Common myeloid progenitor, CD34-positive (primary cell): ENCODE measurements around the gene SLC6A12.

ENCODE experiments used
- CTCF ChIA-PET: fragments of 350-600 bp; sonication (Branson Sonifier 250); formaldehyde crosslinking; loops from one replicate; lab custom pipeline; 2021; ENCODE audit warnings: antibody characterized with exemption; lab: Charles Lee
- POLR2A ChIA-PET: fragments of 350-600 bp; sonication (Branson Sonifier 250); formaldehyde crosslinking; loops from one replicate; lab custom pipeline; 2021; ENCODE audit warnings: antibody characterized with exemption; lab: Charles Lee
- DNase-seq, 3 donors: peaks; one replicate each; pipeline versions ENCODE4 v3.0.0 to v3.0.0-alpha.2; 2013
- H3K27ac ChIP-seq, 2 experiments: 1 replicate in 1 of 2; 2 replicates in 1 of 2; pipeline ENCODE4 v1.7.0; 2013; ENCODE audit warnings: inconsistent platforms in 2 of 2, low read length in 2 of 2, mild to moderate bottlenecking in 2 of 2, low read depth in 1 of 2, moderate library complexity in 1 of 2; ENCODE audit not compliant: severe bottlenecking in 2 of 2, insufficient read depth in 1 of 2, poor library complexity in 1 of 2
- H3K27me3 ChIP-seq, 5 experiments: replicated peaks in 2 of 5; 1 replicate in 3 of 5; 2 replicates in 2 of 5; pipeline versions ENCODE4 v1.6.1 to v1.7.0; 2013; ENCODE audit warnings: low read length in 4 of 5, mild to moderate bottlenecking in 2 of 5, moderate library complexity in 2 of 5, inconsistent platforms in 1 of 5; ENCODE audit not compliant: insufficient read depth in 5 of 5, control insufficient read depth in 4 of 5
- H3K36me3 ChIP-seq, 4 experiments: 1 replicate in 2 of 4; 2 replicates in 2 of 4; pipeline versions ENCODE4 v1.6.1 to v1.7.0; 2013; ENCODE audit warnings: low read length in 3 of 4, control low read depth in 1 of 4, mild to moderate bottlenecking in 1 of 4; ENCODE audit not compliant: control insufficient read depth in 4 of 4, insufficient read depth in 4 of 4
- H3K4me1 ChIP-seq, 4 experiments: 1 replicate in 3 of 4; 2 replicates in 1 of 4; pipeline versions ENCODE4 v1.6.1 to v1.7.1; 2013; ENCODE audit warnings: low read length in 3 of 4, mild to moderate bottlenecking in 3 of 4, control low read depth in 1 of 4, inconsistent platforms in 1 of 4, moderate library complexity in 1 of 4; ENCODE audit not compliant: control insufficient read depth in 4 of 4, insufficient read depth in 4 of 4; ENCODE audit errors: control extremely low read depth in 1 of 4
- H3K4me3 ChIP-seq, 7 experiments: 1 replicate in 4 of 7; 2 replicates in 3 of 7; pipeline versions ENCODE4 v1.5.1 to v1.7.0; 2013; ENCODE audit warnings: mild to moderate bottlenecking in 7 of 7, low read length in 6 of 7, moderate library complexity in 6 of 7, inconsistent platforms in 2 of 7, low read depth in 2 of 7, control low read depth in 1 of 7; ENCODE audit not compliant: insufficient read depth in 4 of 7, control insufficient read depth in 1 of 7; ENCODE audit errors: extremely low read depth in 1 of 7
- H3K9me3 ChIP-seq, 5 experiments: 1 replicate in 4 of 5; 2 replicates in 1 of 5; pipeline versions ENCODE4 v1.6.1 to v1.7.1; 2013; ENCODE audit warnings: low read length in 4 of 5, mild to moderate bottlenecking in 2 of 5, inconsistent platforms in 1 of 5, low read depth in 1 of 5, moderate library complexity in 1 of 5; ENCODE audit not compliant: control insufficient read depth in 4 of 5, insufficient read depth in 2 of 5; ENCODE audit errors: control extremely low read depth in 1 of 5
- WGBS: methylation state at CpG from one replicate; pipeline ENCODE4 v1.1.5; 2013; ENCODE audit not compliant: insufficient coverage; 5-methylcytosine and 5-hydroxymethylcytosine counted together

SLC6A12 gene

GRCh38 chr12:177980-178828, 35.8 kb downstream of the SLC6A12 start:
- no peaks in the 10 kb centered on the region for H3K9me3 ChIP-seq
- CTCF ChIA-PET = interaction anchor here (1.3 to 3.9 kb wide), 7 partner anchors 8 to 42 kb away, joined by 4 to 20 read pairs (median 9); no protein-coding TSS in a partner anchor
- no peaks in the 10 kb centered on the region for H3K27me3 ChIP-seq
- H3K4me3 ChIP-seq = no peak overlapping the region
- DNase-seq = no peak
- no peak overlapping the region for H3K27ac ChIP-seq
- no peaks in the 10 kb centered on the region for H3K36me3 ChIP-seq
- POLR2A ChIA-PET = no interaction called here
- 96% methylated on average over 14 of the region's 20 CpGs for WGBS
- H3K4me1 ChIP-seq = peaks cover 4 to 70% (median 43%) of the 10 kb centered on the region in 4 experiments

- WGBS = 91% methylated on average over 11 of the region's 11 CpGs
- no peak for DNase-seq
- H3K36me3 ChIP-seq = no peaks in the 10 kb centered on the region
- H3K4me3 ChIP-seq = no peak overlapping the region
- H3K9me3 ChIP-seq = no peaks in the 10 kb centered on the region
- H3K4me1 ChIP-seq = peaks cover 4 to 72% (median 48%) of the 10 kb centered on the region in 4 experiments
- H3K27me3 ChIP-seq = no peaks in the 10 kb centered on the region
- no peak overlapping the region for H3K27ac ChIP-seq
- CTCF ChIA-PET = interaction anchor here (2.4 to 3.9 kb wide), 3 partner anchors 11 to 25 kb away, joined by 9 to 20 read pairs (median 15); no protein-coding TSS in a partner anchor
- POLR2A ChIA-PET = no interaction called here
Measured at GRCh38 chr12:177336-177979, 36.5 kb downstream of the SLC6A12 start.

GRCh38 chr12:176321-177181, 37.4 kb downstream of the SLC6A12 start:
- Histone ChIP-seq H3K27me3 (no peaks in the 10 kb centered on the region), H3K27ac (no peak overlapping the region), H3K9me3 (no peaks in the 10 kb centered on the region), H3K4me1 (peaks cover 4 to 72% (median 48%) of the 10 kb centered on the region in 4 experiments), H3K36me3 (no peaks in the 10 kb centered on the region), H3K4me3 (no peak overlapping the region)
- CTCF ChIA-PET = interaction anchor here (0.8 to 3.6 kb wide), 4 partner anchors 12 to 44 kb away, joined by 3 to 20 read pairs (median 6); no protein-coding TSS in a partner anchor
- POLR2A ChIA-PET = no interaction called here
- DNase-seq = no peak
- WGBS = 85% methylated on average over 15 of the region's 16 CpGs

GRCh38 chr12:175759-176158, 38.2 kb downstream of the SLC6A12 start:
- no peak for DNase-seq
- POLR2A ChIA-PET = no interaction called here
- 98% methylated on average over 16 of the region's 16 CpGs for WGBS
- H3K4me1 ChIP-seq = peaks cover under 1 to 72% (median 43%) of the 10 kb centered on the region in 4 experiments
- H3K36me3 ChIP-seq = no peaks in the 10 kb centered on the region
- no peaks in the 10 kb centered on the region for H3K9me3 ChIP-seq
- H3K4me3 ChIP-seq = no peak overlapping the region
- no peak overlapping the region for H3K27ac ChIP-seq
- H3K27me3 ChIP-seq = no peaks in the 10 kb centered on the region
- CTCF ChIA-PET = interaction anchor here (0.7 to 2.4 kb wide), 3 partner anchors 23 to 45 kb away, joined by 3 to 9 read pairs (median 4); no protein-coding TSS in a partner anchor

- Histone ChIP-seq H3K36me3 (no peaks in the 10 kb centered on the region), H3K27me3 (no peaks in the 10 kb centered on the region), H3K4me1 (peaks cover 0 to 72% (median 41%) of the 10 kb centered on the region in 4 experiments), H3K4me3 (no peak overlapping the region), H3K9me3 (no peaks in the 10 kb centered on the region), H3K27ac (no peak overlapping the region)
- ChIA-PET POLR2A (no interaction called here), CTCF (interaction anchor here (0.7 to 2.4 kb wide), 3 partner anchors 22 to 45 kb away, joined by 3 to 9 read pairs (median 4); no protein-coding TSS in a partner anchor)
- DNase-seq = no peak
- 96% methylated on average over 9 of the region's 10 CpGs for WGBS
Measured at GRCh38 chr12:175250-175649, 38.7 kb downstream of the SLC6A12 start.

GRCh38 chr12:174596-174995, 39.4 kb downstream of the SLC6A12 start:
- ChIA-PET CTCF (no interaction called here), POLR2A (no interaction called here)
- no peak overlapping the region for H3K4me3 ChIP-seq
- DNase-seq = no peak
- H3K27me3 ChIP-seq = no peaks in the 10 kb centered on the region
- no peaks in the 10 kb centered on the region for H3K9me3 ChIP-seq
- WGBS = 98% methylated on average over 21 of the region's 23 CpGs
- H3K4me1 ChIP-seq = peaks cover 0 to 72% (median 40%) of the 10 kb centered on the region in 4 experiments
- H3K27ac ChIP-seq = no peak overlapping the region
- no peaks in the 10 kb centered on the region for H3K36me3 ChIP-seq
